Activated CD4-positive, alpha-beta T cell treated with anti-CD3 and anti-CD28 coated beads, Interleukin-2, amount 50 U/mL, for 48 hours (primary cell): Measurements from ENCODE around the gene UGT1A8.
"Not testable (repeated sequence)": the region's sequence is repeated elsewhere in the genome, so short reads cannot be mapped to it uniquely, and the experiment has no call there.

Source experiments
- DNase-seq, 2 experiments: peaks; one replicate each; pipeline ENCODE4 v3.0.0-alpha.2; 2020

UGT1A8 gene

GRCh38 chr2:233736868-233737653 is 119.6 kb downstream of the UGT1A8 start:
- not testable (repeated sequence) for DNase-seq

GRCh38 chr2:233740870-233741269 is 123.4 kb downstream of the UGT1A8 start:
- DNase-seq: no peak

- DNase-seq: no peak
Measured at GRCh38 chr2:233743464-233744259, 126.2 kb downstream of the UGT1A8 start.

- no peak for DNase-seq
Measured at GRCh38 chr2:233745073-233745755, 127.8 kb downstream of the UGT1A8 start.

GRCh38 chr2:233745838-233746237 is 128.4 kb downstream of the UGT1A8 start:
- DNase-seq: not testable (repeated sequence)

GRCh38 chr2:233746475-233747282 is 129.2 kb downstream of the UGT1A8 start:
- no peak for DNase-seq

- DNase-seq: no peak
Measured at GRCh38 chr2:233747283-233747544, 129.8 kb downstream of the UGT1A8 start.

- DNase-seq: not testable (repeated sequence)
Measured at GRCh38 chr2:233750689-233751088, 133.3 kb downstream of the UGT1A8 start.

- DNase-seq: not testable (repeated sequence)
Measured at GRCh38 chr2:233751212-233752009, 134.0 kb downstream of the UGT1A8 start.

GRCh38 chr2:233754872-233755611 is 137.6 kb downstream of the UGT1A8 start:
- DNase-seq: no peak

GRCh38 chr2:233756429-233757081 is 139.1 kb downstream of the UGT1A8 start:
- no peak for DNase-seq

- no peak for DNase-seq
Measured at GRCh38 chr2:233758141-233758540, 140.7 kb downstream of the UGT1A8 start.

GRCh38 chr2:233758849-233759248 is 141.4 kb downstream of the UGT1A8 start:
- DNase-seq: no peak

- DNase-seq: no peak
Measured at GRCh38 chr2:233760043-233760442, 142.6 kb downstream of the UGT1A8 start, which contains the start of gene UGT1A1. UGT1A1 (plus strand) TSS chr2:233760270; CDS start chr2:233760288, 18 bp downstream.

GRCh38 chr2:233761040-233761769 is 143.8 kb downstream of the UGT1A8 start:
- no peak for DNase-seq

GRCh38 chr2:233764264-233764663 is 146.8 kb downstream of the UGT1A8 start:
- no peak for DNase-seq

GRCh38 chr2:233764761-233765160 is 147.3 kb downstream of the UGT1A8 start:
- DNase-seq: no peak

- DNase-seq: no peak
Measured at GRCh38 chr2:233766416-233766815, 149.0 kb downstream of the UGT1A8 start.

- DNase-seq: no peak
Measured at GRCh38 chr2:233768076-233768475, 150.6 kb downstream of the UGT1A8 start.

- DNase-seq: no peak
Measured at GRCh38 chr2:233769260-233769659, 151.8 kb downstream of the UGT1A8 start.
